ENCODE results near the gene ABCC5.

ABCC5 gene

GRCh38 chr3:183892610-183893214 is 125.0 kb downstream of the ABCC5 start:
- TF ChIP-seq CTCF (conservative IDR thresholded peaks at IDR 0.05): no peak
- TF ChIP-seq ZFX (IDR thresholded peaks at IDR 0.05): no peak
- H3K27ac ChIP-seq: no peak overlapping the region

DNA sequence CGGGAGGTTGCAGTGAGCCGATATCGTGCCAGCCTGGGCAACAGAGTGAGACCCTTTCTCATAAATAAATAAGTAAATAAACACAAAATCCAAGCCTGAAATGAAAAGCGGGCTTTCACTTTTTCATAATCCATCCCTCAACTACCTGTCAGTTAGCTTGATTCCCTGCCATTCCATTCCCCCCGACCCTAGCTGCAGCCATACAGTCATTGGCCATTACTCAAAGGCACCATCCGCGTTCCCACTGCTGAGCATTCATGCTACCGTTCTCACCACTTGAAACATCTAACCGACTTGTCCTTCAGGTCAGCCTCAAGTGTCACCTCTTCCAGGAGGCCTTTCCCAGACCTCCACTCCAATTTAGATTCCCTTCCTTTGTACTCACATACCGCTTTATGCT is 131.9 kb downstream of the ABCC5 start:
- TF ChIP-seq CTCF (conservative IDR thresholded peaks at IDR 0.05) (no peak), ZFX (IDR thresholded peaks at IDR 0.05) (no peak)
- no peak overlapping the region for H3K27ac ChIP-seq

DNA sequence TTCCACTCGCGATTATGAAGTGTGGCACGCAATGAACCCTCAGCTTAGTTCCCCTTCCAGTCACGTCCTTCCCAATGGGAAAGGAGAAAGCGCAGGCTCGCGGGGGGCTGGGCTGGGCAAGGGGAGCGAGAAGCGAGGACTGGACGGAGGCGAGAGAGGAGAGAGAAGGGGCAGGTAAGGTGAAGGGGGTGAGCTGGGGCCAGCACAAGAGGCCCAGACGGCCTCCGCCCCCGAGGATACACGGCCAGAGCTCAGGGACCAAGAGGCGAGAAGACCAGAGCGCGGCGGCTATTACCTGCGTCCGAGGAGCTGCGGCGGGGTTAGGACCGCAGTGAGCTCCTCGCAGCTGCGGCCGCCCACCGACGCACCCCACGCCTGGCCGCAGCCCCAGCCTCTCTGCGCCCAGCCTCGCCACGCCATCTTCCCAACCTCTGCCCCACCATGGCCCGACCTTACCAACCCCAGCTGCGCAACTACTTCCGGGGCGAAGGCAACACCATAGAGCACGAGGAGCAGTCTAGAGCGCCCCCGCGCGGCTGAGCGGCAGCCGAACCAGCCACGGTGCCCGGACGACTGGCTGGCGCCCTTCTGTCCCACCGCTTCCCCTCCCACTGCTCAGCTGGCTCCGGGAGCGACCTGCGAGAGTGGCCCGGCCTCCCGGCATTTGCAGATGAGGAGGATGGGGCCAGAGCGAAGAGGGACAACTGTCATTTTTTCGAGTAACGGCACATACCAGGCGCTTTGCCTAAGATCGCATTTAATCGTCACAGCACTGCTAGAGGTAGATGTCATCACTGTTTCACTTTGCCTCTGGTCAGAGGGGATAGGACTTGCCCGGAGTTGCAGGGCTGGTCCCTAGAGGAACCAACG is 133.0 kb downstream of the ABCC5 start, which contains the start of gene PARL:
Gene PARL, minus strand, starts transcription at position 454 of the 870 bp plus-strand sequence. Its CDS starts 34 bp downstream, at position 420.
- TF ChIP-seq ZFX (IDR thresholded peaks at IDR 0.05): peak; percentile 89; the same call in 1 of the 2 replicates
- TF ChIP-seq CTCF (conservative IDR thresholded peaks at IDR 0.05): peak; percentile 100
- H3K27ac ChIP-seq: peak within 1 kb of the TSS; percentile 89

GRCh38 chr3:183884097-183884426 is 133.6 kb downstream of the ABCC5 start:
- TF ChIP-seq ZFX (IDR thresholded peaks at IDR 0.05) (no peak), CTCF (conservative IDR thresholded peaks at IDR 0.05) (no peak)
- peak overlapping the region; percentile 89 for H3K27ac ChIP-seq

GRCh38 chr3:183883291-183884096 is 134.2 kb downstream of the ABCC5 start:
- TF ChIP-seq CTCF (conservative IDR thresholded peaks at IDR 0.05) (no peak), ZFX (IDR thresholded peaks at IDR 0.05) (no peak)
- H3K27ac ChIP-seq: peak overlapping the region; percentile 89

- TF ChIP-seq ZFX (IDR thresholded peaks at IDR 0.05): no peak
- TF ChIP-seq CTCF (conservative IDR thresholded peaks at IDR 0.05): no peak
- no peak overlapping the region for H3K27ac ChIP-seq
These were observed 137.6 kb downstream of the ABCC5 start for GRCh38 chr3:183880121-183880520.
